Stimulated activated CD4-positive, alpha-beta T cell treated with anti-CD3 and anti-CD28 coated beads, Interleukin-1b, Interleukin-23, amount 100 ng/mL, for 1 hour (primary cell): ENCODE measurements around the gene PDE6C.
A peak's percentile ranks its signal among the peaks of the same experiment; 100 is the strongest.

Experiments used
- DNase-seq, 2 donors: peaks; one replicate each; pipeline ENCODE4 v3.0.0-alpha.2; 2020; ENCODE audit warnings: low read depth in 2 of 2

PDE6C gene

GRCh38 chr10:93702210-93703001, 90.1 kb downstream of the PDE6C start, which contains the start of gene FRA10AC1:
Gene FRA10AC1, minus strand, starts transcription at chr10:93702592. Its CDS starts 2,486 bp downstream, at chr10:93700106.
- DNase-seq = peak; percentile 71 to 84

- no peak for DNase-seq
These were observed 90.7 kb downstream of the PDE6C start for GRCh38 chr10:93703066-93703465.

DNA sequence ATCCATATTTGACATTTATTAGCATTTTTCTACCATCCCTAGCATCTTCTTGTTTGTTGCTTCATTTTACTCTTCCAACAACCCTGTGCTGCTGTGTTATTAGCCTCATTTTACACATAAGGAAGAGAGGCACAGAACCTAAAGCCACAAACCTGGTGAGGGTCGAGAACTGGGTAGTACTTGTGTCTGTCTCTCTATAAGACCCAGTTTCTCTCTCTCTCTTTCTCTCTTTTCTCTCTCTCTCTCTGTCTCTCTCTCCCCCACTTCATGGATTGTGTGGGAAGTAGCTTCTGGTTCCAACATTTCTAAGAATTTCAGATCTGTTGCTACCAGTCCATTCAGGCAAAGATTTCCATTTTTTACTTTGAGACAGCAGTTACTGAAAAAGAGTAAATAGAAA, 91.5 kb downstream of the PDE6C start:
- DNase-seq = no peak

DNA sequence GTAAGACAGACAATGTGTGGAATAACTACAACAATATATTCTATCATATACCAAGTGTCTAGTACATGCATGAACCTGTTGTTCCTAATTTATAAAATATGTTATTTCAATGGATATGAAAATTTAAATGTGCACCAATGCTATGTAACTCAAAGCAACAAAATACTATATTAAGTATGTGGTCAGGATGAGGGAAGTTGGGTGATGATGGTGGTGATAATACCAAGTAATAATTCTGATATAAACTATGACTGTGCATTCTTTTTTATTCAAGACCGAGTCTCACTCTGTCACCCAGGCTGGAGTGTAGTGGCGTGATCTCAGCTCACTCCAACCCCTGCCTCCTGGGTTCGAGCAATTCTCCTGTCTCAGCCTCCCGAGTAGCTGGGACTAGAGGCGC, 92.1 kb downstream of the PDE6C start:
- DNase-seq = no peak

- no peak for DNase-seq
These were observed 95.3 kb downstream of the PDE6C start for GRCh38 chr10:93707623-93708022.

DNA sequence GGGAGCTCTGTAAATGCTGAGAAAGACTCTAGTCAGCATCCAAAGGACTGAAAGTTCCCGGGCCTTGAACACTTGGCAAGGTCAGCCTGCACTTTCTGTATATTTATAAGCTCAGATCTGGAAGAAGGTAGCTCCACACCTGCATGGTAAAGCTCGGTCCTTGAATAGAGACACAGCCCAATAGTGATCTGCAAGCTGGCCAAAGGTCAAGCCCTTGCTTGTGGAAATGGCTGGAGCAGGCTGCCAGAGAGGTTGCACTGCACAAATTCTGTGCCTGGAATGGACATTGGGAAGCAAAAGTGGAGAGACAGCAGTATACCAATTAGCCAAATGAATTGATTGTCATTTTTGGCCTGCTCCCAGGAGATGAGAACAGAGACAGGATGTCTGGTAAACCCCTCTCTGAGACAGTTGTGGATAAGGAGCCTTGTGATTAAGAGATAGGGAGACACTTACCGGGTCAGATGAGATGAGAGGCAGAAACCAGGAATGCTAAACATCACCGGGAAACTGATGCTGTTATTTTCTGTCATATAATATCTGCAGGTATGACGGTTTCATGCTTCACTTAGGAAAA, 98.1 kb downstream of the PDE6C start:
- no peak for DNase-seq

GRCh38 chr10:93711891-93712290, 99.6 kb downstream of the PDE6C start:
- DNase-seq = no peak

DNA sequence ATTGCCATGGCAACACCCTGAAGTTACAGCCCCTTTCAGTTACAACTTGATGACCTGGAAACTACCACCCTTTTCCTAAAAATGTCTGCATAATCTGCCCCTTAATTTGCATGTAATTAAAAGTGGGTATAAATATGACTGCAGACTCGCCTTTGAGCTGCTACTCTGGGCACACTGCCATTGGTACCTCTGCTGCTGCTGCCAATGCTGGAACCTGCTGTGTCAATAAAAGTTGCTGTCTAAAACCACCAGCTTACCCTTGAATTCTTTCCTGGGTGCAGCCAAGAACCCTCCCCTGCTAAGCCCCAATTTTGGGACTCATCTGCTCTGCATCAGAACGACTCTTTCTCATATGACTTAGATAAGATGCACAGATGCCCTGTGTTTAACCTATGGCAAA, 100.3 kb downstream of the PDE6C start:
- no peak for DNase-seq

GRCh38 chr10:93715345-93715744, 103.0 kb downstream of the PDE6C start:
- DNase-seq = no peak
